Measurements from ENCODE around the gene ATF2. TPM values are rescaled to one million over a fixed set of nuclear protein-coding genes. Genes with fewer than 3 reads are reported as not detected.
A peak's percentile ranks its signal among the peaks of the same experiment; 100 is the strongest.

ATF2 gene
- total and polyA plus RNA-seq, 2 of the 13 experiments (the other 11 are each of a cell fraction or from before 2014, with no cell fraction given) = 91.6 to 95.1 TPM

DNA sequence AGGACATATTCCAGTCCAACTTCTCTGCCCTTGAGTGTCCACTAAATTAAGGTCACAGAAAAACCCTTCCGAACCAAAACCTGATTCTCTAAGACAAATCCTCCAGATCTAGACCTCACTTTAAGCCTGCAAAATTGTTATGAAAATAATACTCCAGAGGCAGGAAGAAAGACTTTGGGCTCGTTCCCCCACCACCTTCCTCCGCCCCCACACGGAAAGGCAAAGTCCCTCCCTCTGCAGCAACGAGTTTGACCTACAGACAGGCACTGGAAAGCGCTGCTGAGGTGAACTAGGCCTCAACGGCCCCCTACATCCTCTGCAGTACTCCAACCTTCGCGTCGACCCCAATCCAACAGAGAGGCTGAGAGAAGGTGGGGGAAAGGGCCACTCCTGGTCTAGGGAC lies 12.7 kb upstream of the ATF2 start (continued):
- peak; percentile 76 for TF ChIP-seq PATZ1 (CRISPR knock-in tag; IDR thresholded peaks at IDR 0.05)
- TF ChIP-seq ZNF329 (CRISPR knock-in tag; IDR thresholded peaks at IDR 0.05; ENCODE audit: low read depth) = 0 out of 2 replicates have a peak, but pooled peaks have one; percentile 16
- peak; percentile 30; the same call in 1 of the 2 replicates for TF ChIP-seq ZSCAN9 (CRISPR knock-in tag; IDR thresholded peaks at IDR 0.05; ENCODE audit: borderline replicate concordance)
- no peak for TF ChIP-seq PHF5A (CRISPR knock-in tag; IDR thresholded peaks at IDR 0.05; ENCODE audit: low read depth, unreplicated experiment)
- peak; percentile 38 for TF ChIP-seq KMT2B (CRISPR knock-in tag; IDR thresholded peaks at IDR 0.05)
- peak; percentile 14 for TF ChIP-seq MED8 (CRISPR knock-in tag; IDR thresholded peaks at IDR 0.05; ENCODE audit: insufficient replicate concordance)
- 0 out of 2 replicates have a peak, but pooled peaks have one; percentile 6 for TF ChIP-seq ZMYM3 (CRISPR knock-in tag; IDR thresholded peaks at IDR 0.05)
- TF ChIP-seq, protein P1, sequence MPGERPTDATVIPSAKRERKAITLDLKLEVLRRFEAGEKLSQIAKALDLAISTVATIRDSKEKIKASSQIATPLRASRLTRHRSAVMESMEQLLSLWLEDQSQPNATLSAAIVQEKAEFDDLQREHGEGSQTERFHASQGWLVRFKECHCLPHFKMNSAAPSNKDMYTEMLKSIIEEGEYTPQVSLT (CRISPR knock-in tag; IDR thresholded peaks at IDR 0.05; ENCODE audit: borderline replicate concordance, low read depth) = no peak
- TF ChIP-seq, protein P2, sequence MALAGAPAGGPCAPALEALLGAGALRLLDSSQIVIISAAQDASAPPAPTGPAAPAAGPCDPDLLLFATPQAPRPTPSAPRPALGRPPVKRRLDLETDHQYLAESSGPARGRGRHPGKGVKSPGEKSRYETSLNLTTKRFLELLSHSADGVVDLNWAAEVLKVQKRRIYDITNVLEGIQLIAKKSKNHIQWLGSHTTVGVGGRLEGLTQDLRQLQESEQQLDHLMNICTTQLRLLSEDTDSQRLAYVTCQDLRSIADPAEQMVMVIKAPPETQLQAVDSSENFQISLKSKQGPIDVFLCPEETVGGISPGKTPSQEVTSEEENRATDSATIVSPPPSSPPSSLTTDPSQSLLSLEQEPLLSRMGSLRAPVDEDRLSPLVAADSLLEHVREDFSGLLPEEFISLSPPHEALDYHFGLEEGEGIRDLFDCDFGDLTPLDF (CRISPR knock-in tag; IDR thresholded peaks at IDR 0.05) = no peak
- TF ChIP-seq YEATS2 (CRISPR knock-in tag; IDR thresholded peaks at IDR 0.05; ENCODE audit: borderline replicate concordance) = peak; percentile 73; the same call in 1 of the 2 replicates
- peak in 1 of 2 experiments; percentile 65; a peak in 1 of 4 replicates for TF ChIP-seq KLF16 (CRISPR knock-in tag; IDR thresholded peaks at IDR 0.05)
- peak; percentile 47; the same call in 1 of the 2 replicates for TF ChIP-seq ZNF33B (CRISPR knock-in tag; IDR thresholded peaks at IDR 0.05)
- TF ChIP-seq ZNF281 (CRISPR knock-in tag; IDR thresholded peaks at IDR 0.05; ENCODE audit: borderline replicate concordance) = peak; percentile 35; the same call in 1 of the 2 replicates
- TF ChIP-seq U2AF2 (IDR thresholded peaks at IDR 0.05; ENCODE audit: low read depth, low read length) = 0 out of 2 replicates have a peak, but pooled peaks have one; percentile 37
- TF ChIP-seq LCORL (IDR thresholded peaks at IDR 0.05) = no peak
- TF ChIP-seq LCORL (CRISPR knock-in tag; IDR thresholded peaks at IDR 0.05) = 0 out of 2 replicates have a peak, but pooled peaks have one; percentile 14
- TF ChIP-seq ZBTB7B (CRISPR knock-in tag; IDR thresholded peaks at IDR 0.05) = no peak
- TF ChIP-seq, protein P3, sequence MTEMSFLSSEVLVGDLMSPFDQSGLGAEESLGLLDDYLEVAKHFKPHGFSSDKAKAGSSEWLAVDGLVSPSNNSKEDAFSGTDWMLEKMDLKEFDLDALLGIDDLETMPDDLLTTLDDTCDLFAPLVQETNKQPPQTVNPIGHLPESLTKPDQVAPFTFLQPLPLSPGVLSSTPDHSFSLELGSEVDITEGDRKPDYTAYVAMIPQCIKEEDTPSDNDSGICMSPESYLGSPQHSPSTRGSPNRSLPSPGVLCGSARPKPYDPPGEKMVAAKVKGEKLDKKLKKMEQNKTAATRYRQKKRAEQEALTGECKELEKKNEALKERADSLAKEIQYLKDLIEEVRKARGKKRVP (CRISPR knock-in tag; IDR thresholded peaks at IDR 0.05) = 0 out of 4 replicates have a peak, but pooled peaks of 1 of the 2 experiments have one; percentile 58
- TF ChIP-seq RBM22 (optimal IDR thresholded peaks at IDR 0.05; ENCODE audit: low read length) = peak; percentile 90
- TF ChIP-seq, protein P4, sequence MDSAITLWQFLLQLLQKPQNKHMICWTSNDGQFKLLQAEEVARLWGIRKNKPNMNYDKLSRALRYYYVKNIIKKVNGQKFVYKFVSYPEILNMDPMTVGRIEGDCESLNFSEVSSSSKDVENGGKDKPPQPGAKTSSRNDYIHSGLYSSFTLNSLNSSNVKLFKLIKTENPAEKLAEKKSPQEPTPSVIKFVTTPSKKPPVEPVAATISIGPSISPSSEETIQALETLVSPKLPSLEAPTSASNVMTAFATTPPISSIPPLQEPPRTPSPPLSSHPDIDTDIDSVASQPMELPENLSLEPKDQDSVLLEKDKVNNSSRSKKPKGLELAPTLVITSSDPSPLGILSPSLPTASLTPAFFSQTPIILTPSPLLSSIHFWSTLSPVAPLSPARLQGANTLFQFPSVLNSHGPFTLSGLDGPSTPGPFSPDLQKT (CRISPR knock-in tag; IDR thresholded peaks at IDR 0.05; ENCODE audit: borderline replicate concordance) = no peak
- peak; percentile 43; the same call in 1 of the 2 replicates for TF ChIP-seq ARNTL (CRISPR knock-in tag; IDR thresholded peaks at IDR 0.05)

All from HepG2 (cell line).